ENCODE measurements around the gene PHLDB3. TPM values are rescaled to one million over a fixed set of nuclear protein-coding genes. Genes with fewer than 3 reads are reported as not detected.
A peak's percentile ranks its signal among the peaks of the same experiment; 100 is the strongest.

Gene PHLDB3
- polyA plus RNA-seq, 1 of the 3 experiments (the other 2 are of a cell fraction), result 15.6 TPM

DNA sequence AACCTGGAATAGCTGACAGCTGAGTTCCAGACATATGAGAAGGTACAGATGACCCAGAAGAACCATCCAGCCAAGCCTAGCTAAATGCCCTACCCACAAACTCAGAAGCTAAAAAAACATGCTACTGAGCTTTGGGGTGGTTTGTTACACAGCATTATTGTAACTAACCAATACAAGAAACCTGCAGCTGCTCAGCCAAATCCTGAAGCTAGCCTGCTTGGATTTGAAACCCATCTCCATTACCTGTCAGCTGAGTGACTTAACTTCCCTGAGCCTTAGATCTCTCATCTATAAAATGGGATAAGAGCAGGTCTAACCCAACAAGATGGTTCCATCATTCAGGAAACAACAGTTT lies 64.9 kb downstream of the PHLDB3 start:
- Histone ChIP-seq H3K4me2 (no peak overlapping the region), H3K79me2 (ENCODE audit: insufficient read depth) (no peaks in the 10 kb centered on the region), H3K9me3 (no peaks in the 10 kb centered on the region), H3K36me3 (replicated peaks in 1 of 2; ENCODE audit: control insufficient read depth in 1 of 2, insufficient read depth in 2 of 2, low read length in 1 of 2) (no peaks in the 10 kb centered on the region), H3K4me3 (ENCODE audit: low read depth in 2 of 2, low read length in 1 of 2) (no peak overlapping the region), H3F3A (replicated peaks; ENCODE audit: insufficient read depth) (peaks cover 14% of the 10 kb centered on the region), H3K27ac (ENCODE audit: low read depth in 2 of 2, low read length in 1 of 2) (no peak overlapping the region), H2AFZ (ENCODE audit: low read depth) (no peak overlapping the region), H4K20me1 (ENCODE audit: insufficient read depth) (peaks cover 3% of the 10 kb centered on the region; the same call in 1 of the 2 replicates), H3K9me2 (no peaks in the 10 kb centered on the region), H3K4me1 (ENCODE audit: control insufficient read depth in 1 of 2, insufficient read depth in 2 of 2, low read depth in 1 of 2, low read length in 1 of 2) (peaks cover 0 to 7% of the 10 kb centered on the region in 2 experiments; a peak in 1 of 4 replicates), H3K9ac (no peak overlapping the region), H3K27me3 (ENCODE audit: insufficient read depth) (peaks cover 24% of the 10 kb centered on the region; the same call in 1 of the 2 replicates)
- TF ChIP-seq TAF1 (IDR thresholded peaks at IDR 0.05; ENCODE audit: borderline replicate concordance, low read depth, low read length) (no peak), RCOR1 (IDR thresholded peaks at IDR 0.05; ENCODE audit: low read length) (no peak), MXI1 (IDR thresholded peaks at IDR 0.05; ENCODE audit: low read depth, low read length) (no peak), RAD21 (IDR thresholded peaks at IDR 0.05; ENCODE audit: low read length) (no peak), GABPA (IDR thresholded peaks at IDR 0.05; ENCODE audit: low read depth) (no peak), EZH2phosphoT487 (IDR thresholded peaks at IDR 0.05; ENCODE audit: borderline replicate concordance, low read depth) (no peak), FOXJ3 (CRISPR knock-in tag; IDR thresholded peaks at IDR 0.05) (no peak), FOSL2 (IDR thresholded peaks at IDR 0.05; ENCODE audit: borderline replicate concordance, low read depth) (no peak), RXRA (IDR thresholded peaks at IDR 0.05; ENCODE audit: borderline replicate concordance, low read depth) (no peak)
- TF ChIP-seq, protein P1, sequence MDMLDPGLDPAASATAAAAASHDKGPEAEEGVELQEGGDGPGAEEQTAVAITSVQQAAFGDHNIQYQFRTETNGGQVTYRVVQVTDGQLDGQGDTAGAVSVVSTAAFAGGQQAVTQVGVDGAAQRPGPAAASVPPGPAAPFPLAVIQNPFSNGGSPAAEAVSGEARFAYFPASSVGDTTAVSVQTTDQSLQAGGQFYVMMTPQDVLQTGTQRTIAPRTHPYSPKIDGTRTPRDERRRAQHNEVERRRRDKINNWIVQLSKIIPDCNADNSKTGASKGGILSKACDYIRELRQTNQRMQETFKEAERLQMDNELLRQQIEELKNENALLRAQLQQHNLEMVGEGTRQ (IDR thresholded peaks at IDR 0.05; ENCODE audit: borderline replicate concordance, low read depth, low read length), result no peak
- TF ChIP-seq, protein P2, sequence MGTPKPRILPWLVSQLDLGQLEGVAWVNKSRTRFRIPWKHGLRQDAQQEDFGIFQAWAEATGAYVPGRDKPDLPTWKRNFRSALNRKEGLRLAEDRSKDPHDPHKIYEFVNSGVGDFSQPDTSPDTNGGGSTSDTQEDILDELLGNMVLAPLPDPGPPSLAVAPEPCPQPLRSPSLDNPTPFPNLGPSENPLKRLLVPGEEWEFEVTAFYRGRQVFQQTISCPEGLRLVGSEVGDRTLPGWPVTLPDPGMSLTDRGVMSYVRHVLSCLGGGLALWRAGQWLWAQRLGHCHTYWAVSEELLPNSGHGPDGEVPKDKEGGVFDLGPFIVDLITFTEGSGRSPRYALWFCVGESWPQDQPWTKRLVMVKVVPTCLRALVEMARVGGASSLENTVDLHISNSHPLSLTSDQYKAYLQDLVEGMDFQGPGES (IDR thresholded peaks at IDR 0.05; ENCODE audit: low read depth, low read length), result no peak
- no peak for DNase-seq
- POLR2A ChIA-PET, result interaction anchor here (0.7 to 1.3 kb wide), 2 partner anchors 71 to 80 kb away, joined by 3 to 4 read pairs; no protein-coding TSS in a partner anchor
- CTCF ChIA-PET, result interaction anchor here (1.1 to 19.6 kb wide), 3 partner anchors 8 to 108 kb away, joined by 3 to 632 read pairs (median 18); partner anchors contain the start of genes ETHE1 and ZNF575

DNA sequence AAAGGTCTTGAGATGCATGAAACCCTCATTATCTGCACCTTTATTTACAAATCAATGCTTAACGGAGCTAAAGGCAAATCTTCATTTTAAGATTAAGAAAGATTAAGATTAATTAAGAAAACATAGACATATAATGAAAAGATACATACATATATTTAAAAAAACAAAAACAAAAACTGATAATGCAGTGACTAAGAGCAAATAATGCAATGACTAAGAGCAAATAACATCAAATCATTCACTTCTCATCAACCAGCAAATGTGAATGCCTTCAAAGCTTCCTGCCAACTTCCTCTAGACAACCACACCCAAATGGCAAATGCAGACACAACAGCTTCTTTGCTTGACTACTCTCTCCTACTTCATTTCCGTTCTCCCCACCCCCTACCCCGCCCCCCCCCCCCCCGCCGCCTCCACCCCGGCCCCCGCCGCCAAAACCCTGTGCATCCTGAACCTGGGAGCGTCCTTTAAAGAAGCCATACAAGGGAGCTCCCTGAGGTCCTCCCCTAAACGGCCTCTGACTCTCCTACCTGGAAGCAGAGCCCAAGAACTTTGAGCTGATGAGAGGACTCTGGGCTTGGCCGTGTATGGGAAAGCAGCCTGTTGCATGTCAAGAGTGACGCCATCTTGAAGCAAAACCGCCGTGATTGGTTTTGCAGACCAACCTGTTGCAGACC lies 65.4 kb downstream of the PHLDB3 start:
- no peak overlapping the region for H3K4me3 ChIP-seq (ENCODE audit: low read depth in 2 of 2, low read length in 1 of 2)
- H3K4me1 ChIP-seq (ENCODE audit: control insufficient read depth in 1 of 2, insufficient read depth in 2 of 2, low read depth in 1 of 2, low read length in 1 of 2), result peaks cover 0 to 7% of the 10 kb centered on the region in 2 experiments; a peak in 1 of 4 replicates
- no peaks in the 10 kb centered on the region for H3K9me2 ChIP-seq
- H3K27ac ChIP-seq (ENCODE audit: low read depth in 2 of 2, low read length in 1 of 2), result peak overlapping the region; percentile 25 to 69; a peak in 3 of 4 replicates
- no peak overlapping the region for H3K4me2 ChIP-seq
- TF ChIP-seq FOXM1 (IDR thresholded peaks at IDR 0.05; ENCODE audit: low read depth) (no peak), EP300 (IDR thresholded peaks at IDR 0.05; ENCODE audit: borderline replicate concordance in 1 of 2, low read depth in 1 of 2, low read length in 1 of 2) (peak in 1 of 2 experiments; percentile 24; a peak in 1 of 4 replicates), NFIC (IDR thresholded peaks at IDR 0.05; ENCODE audit: borderline replicate concordance) (no peak), ELF1 (IDR thresholded peaks at IDR 0.05) (no peak), POLR2AphosphoS5 (IDR thresholded peaks at IDR 0.05; ENCODE audit: low read depth, low read length) (no peak)
- no peaks in the 10 kb centered on the region for H3K36me3 ChIP-seq (replicated peaks in 1 of 2; ENCODE audit: control insufficient read depth in 1 of 2, insufficient read depth in 2 of 2, low read length in 1 of 2)
- H3K9ac ChIP-seq, result no peak overlapping the region
- 27% methylated on average over 13 of the region's 14 CpGs for whole genome bisulfite sequencing (ENCODE audit: low lambda C conversion rate)
- peaks cover 28% of the 10 kb centered on the region; the same call in 1 of the 2 replicates for H3K27me3 ChIP-seq (ENCODE audit: insufficient read depth)
- H2AFZ ChIP-seq (ENCODE audit: low read depth), result no peak overlapping the region
- H3K9me3 ChIP-seq, result no peaks in the 10 kb centered on the region
- DNase-seq, result no peak
- no peaks in the 10 kb centered on the region for H3K79me2 ChIP-seq (ENCODE audit: insufficient read depth)
- POLR2A ChIA-PET, result interaction anchor here (0.7 to 1.3 kb wide), 2 partner anchors 71 to 80 kb away, joined by 3 to 4 read pairs; no protein-coding TSS in a partner anchor
- CTCF ChIA-PET, result interaction anchor here (0.6 to 19.6 kb wide), 4 partner anchors 9 to 109 kb away, joined by 3 to 632 read pairs (median 10); partner anchors contain the start of genes ETHE1 and ZNF575
- H4K20me1 ChIP-seq (ENCODE audit: insufficient read depth), result peaks cover 3% of the 10 kb centered on the region; the same call in 1 of the 2 replicates
- peaks cover 14% of the 10 kb centered on the region for H3F3A ChIP-seq (replicated peaks; ENCODE audit: insufficient read depth)

All from SK-N-SH (cell line).